H9 (cell line): ENCODE data around the gene FEZF2. TPM values are rescaled to one million over a fixed set of nuclear protein-coding genes. Genes with fewer than 3 reads are reported as not detected.

Source experiments
- DNase-seq: peaks from one replicate; pipeline ENCODE4 v3.0.0-alpha.2; 2017
- H2AFZ ChIP-seq: one replicate; pipeline ENCODE4 v1.6.1; 2013; ENCODE audit warnings: mild to moderate bottlenecking, low read length, control low read depth, moderate library complexity
- H2AK5ac ChIP-seq: 2 replicates; pipeline ENCODE4 v1.6.1; 2013; ENCODE audit warnings: low read length, control low read depth, mixed read lengths; ENCODE audit not compliant: insufficient read length
- H2BK120ac ChIP-seq: one replicate; pipeline ENCODE4 v1.6.1; 2013; ENCODE audit warnings: low read depth, mild to moderate bottlenecking, low read length, control low read depth, inconsistent platforms; ENCODE audit not compliant: poor library complexity, severe bottlenecking
- H2BK12ac ChIP-seq: 2 replicates; pipeline ENCODE4 v1.6.1; 2013; ENCODE audit warnings: low read length, control low read depth, mixed read lengths, low read depth; ENCODE audit not compliant: insufficient read length
- H2BK15ac ChIP-seq: 2 replicates; pipeline ENCODE4 v1.6.1; 2013; ENCODE audit warnings: low read depth, low read length, control low read depth
- H2BK20ac ChIP-seq: one replicate; pipeline ENCODE4 v1.6.1; 2013; ENCODE audit warnings: low read depth, mild to moderate bottlenecking, low read length, control low read depth, inconsistent platforms; ENCODE audit not compliant: poor library complexity, severe bottlenecking
- H2BK5ac ChIP-seq: 2 replicates; pipeline ENCODE4 v1.6.1; 2013; ENCODE audit warnings: low read length, control low read depth, mixed read lengths; ENCODE audit not compliant: insufficient read length
- H3K14ac ChIP-seq: 2 replicates; pipeline ENCODE4 v1.6.1; 2013; ENCODE audit warnings: low read length, control low read depth; ENCODE audit not compliant: insufficient read depth
- H3K18ac ChIP-seq: 2 replicates; pipeline ENCODE4 v1.6.1; 2013; ENCODE audit warnings: low read depth, mild to moderate bottlenecking, mixed read lengths, low read length, control low read depth; ENCODE audit not compliant: insufficient read length
- H3K23ac ChIP-seq: 2 replicates; pipeline ENCODE4 v1.6.1; 2013; ENCODE audit warnings: low read length, control low read depth, mixed read lengths, low read depth; ENCODE audit not compliant: insufficient read length
- H3K23me2 ChIP-seq: 2 replicates; pipeline ENCODE4 v1.6.1; 2013; ENCODE audit warnings: low read depth, mild to moderate bottlenecking, mixed read lengths, low read length, control low read depth; ENCODE audit not compliant: insufficient read length, poor library complexity, severe bottlenecking
- H3K27ac ChIP-seq: 2 replicates; pipeline ENCODE4 v1.5.1; 2013; ENCODE audit warnings: low read length, control low read depth, mixed read lengths, low read depth; ENCODE audit not compliant: insufficient read length
- H3K27me3 ChIP-seq: 2 replicates; pipeline ENCODE4 v1.6.1; 2013; ENCODE audit warnings: low read length, control low read depth, inconsistent platforms; ENCODE audit not compliant: insufficient read depth
- H3K4ac ChIP-seq: 2 replicates; pipeline ENCODE4 v1.6.1; 2013; ENCODE audit warnings: low read depth, mild to moderate bottlenecking, control low read depth, inconsistent platforms, low read length, moderate library complexity
- H3K4me1 ChIP-seq: 2 replicates; pipeline ENCODE4 v1.6.1; 2013; ENCODE audit warnings: low read length, control low read depth, inconsistent platforms; ENCODE audit not compliant: insufficient read depth
- H3K4me2 ChIP-seq: 2 replicates; pipeline ENCODE4 v1.6.1; 2013; ENCODE audit warnings: low read length, control low read depth, mixed read lengths; ENCODE audit not compliant: insufficient read length, insufficient read depth
- H3K56ac ChIP-seq: 2 replicates; pipeline ENCODE4 v1.6.1; 2013; ENCODE audit warnings: low read depth, mild to moderate bottlenecking, mixed read lengths, low read length, control low read depth; ENCODE audit not compliant: insufficient read length
- H3K79me1 ChIP-seq: 2 replicates; pipeline ENCODE4 v1.6.1; 2013; ENCODE audit warnings: low read depth, mild to moderate bottlenecking, moderate library complexity, low read length, control low read depth, inconsistent platforms; ENCODE audit not compliant: insufficient read depth, poor library complexity, severe bottlenecking
- H3K79me2 ChIP-seq: 2 replicates; pipeline ENCODE4 v1.6.1; 2013; ENCODE audit warnings: low read length, control low read depth, inconsistent platforms; ENCODE audit not compliant: insufficient read depth
- H3K9ac ChIP-seq: 2 replicates; pipeline ENCODE4 v1.6.1; 2013; ENCODE audit warnings: low read length, control low read depth, mixed read lengths; ENCODE audit not compliant: insufficient read length; ENCODE audit errors: extremely low read depth
- H3K9me3 ChIP-seq: one replicate; pipeline ENCODE4 v1.6.1; 2013; ENCODE audit warnings: low read depth, low read length, inconsistent platforms; ENCODE audit not compliant: control insufficient read depth
- H3T11ph ChIP-seq: one replicate; pipeline ENCODE4 v1.6.1; 2013; ENCODE audit warnings: mild to moderate bottlenecking, low read length, control low read depth, inconsistent platforms
- H4K20me1 ChIP-seq: one replicate; pipeline ENCODE4 v1.6.1; 2013; ENCODE audit not compliant: control insufficient read depth, insufficient read length, insufficient read depth
- H4K5ac ChIP-seq: 2 replicates; pipeline ENCODE4 v1.6.1; 2013; ENCODE audit warnings: low read depth, mild to moderate bottlenecking, mixed read lengths, low read length, control low read depth; ENCODE audit not compliant: insufficient read length
- H4K8ac ChIP-seq: replicated peaks from 2 replicates; pipeline ENCODE4 v1.6.1; 2013; ENCODE audit warnings: low read length, control low read depth, mixed read lengths, low read depth; ENCODE audit not compliant: insufficient read length
- H4K91ac ChIP-seq: 2 replicates; pipeline ENCODE4 v1.6.1; 2013; ENCODE audit warnings: low read depth, mild to moderate bottlenecking, moderate library complexity, mixed read lengths, low read length, control low read depth; ENCODE audit not compliant: insufficient read length
- H3K27ac Mint-ChIP-seq, 3 experiments: 2 replicates in 2 of 3; 3 replicates in 1 of 3; pipeline ENCODE4 v1.8.0; 2020 to 2021; ENCODE audit warnings: mixed read lengths in 3 of 3, mild to moderate bottlenecking in 1 of 3, moderate library complexity in 1 of 3
- H3K27me3 Mint-ChIP-seq: 2 replicates; pipeline ENCODE4 v1.8.0; 2021; ENCODE audit warnings: low read depth, mild to moderate bottlenecking, moderate library complexity, mixed read lengths
- H3K36me3 Mint-ChIP-seq, 3 experiments: 2 replicates in 2 of 3; 3 replicates in 1 of 3; pipeline ENCODE4 v1.8.0; 2020 to 2021; ENCODE audit warnings: low read depth in 3 of 3, mixed read lengths in 3 of 3; ENCODE audit not compliant: insufficient read depth in 1 of 3
- H3K4me1 Mint-ChIP-seq, 2 experiments: 2 replicates each; pipeline ENCODE4 v1.8.0; 2020; ENCODE audit warnings: mixed read lengths in 2 of 2
- H3K4me3 Mint-ChIP-seq, 2 experiments: 2 replicates in 1 of 2; 3 replicates in 1 of 2; pipeline ENCODE4 v1.8.0; 2020 to 2021; ENCODE audit warnings: mild to moderate bottlenecking in 2 of 2, mixed read lengths in 2 of 2, moderate library complexity in 1 of 2
- H3K9me3 Mint-ChIP-seq, 2 experiments: 2 replicates in 1 of 2; 3 replicates in 1 of 2; pipeline ENCODE4 v1.8.0; 2020; ENCODE audit warnings: mild to moderate bottlenecking in 2 of 2, mixed read lengths in 2 of 2, moderate library complexity in 1 of 2
- WGBS: extraction: QIAGEN DNeasy Blood & Tissue Kit; methylation state at CpG from one replicate; pipeline ENCODE4 v1.1.7; 2013; ENCODE audit warnings: missing lambda C conversion rate, low lambda C conversion rate, mixed read lengths; ENCODE audit not compliant: insufficient read length; ENCODE audit errors: extremely low coverage; 5-methylcytosine and 5-hydroxymethylcytosine counted together
- total RNA-seq: library from RNA; stranded (reverse); gene quantifications from 2 replicates; pipeline ENCODE4 v1.2.1, GENCODE V29; 2021
- TF ChIP-seq, protein P1 (sequence below): fragments of 200-600 bp; sonication (generic); conservative IDR thresholded peaks from 3 replicates; pipeline ENCODE4 v1.8.0; 2021; ENCODE audit warnings: antibody characterized with exemption, mild to moderate bottlenecking

Gene FEZF2
- total RNA-seq, 1 experiment from 2014 or later: 0.11 TPM

DNA sequence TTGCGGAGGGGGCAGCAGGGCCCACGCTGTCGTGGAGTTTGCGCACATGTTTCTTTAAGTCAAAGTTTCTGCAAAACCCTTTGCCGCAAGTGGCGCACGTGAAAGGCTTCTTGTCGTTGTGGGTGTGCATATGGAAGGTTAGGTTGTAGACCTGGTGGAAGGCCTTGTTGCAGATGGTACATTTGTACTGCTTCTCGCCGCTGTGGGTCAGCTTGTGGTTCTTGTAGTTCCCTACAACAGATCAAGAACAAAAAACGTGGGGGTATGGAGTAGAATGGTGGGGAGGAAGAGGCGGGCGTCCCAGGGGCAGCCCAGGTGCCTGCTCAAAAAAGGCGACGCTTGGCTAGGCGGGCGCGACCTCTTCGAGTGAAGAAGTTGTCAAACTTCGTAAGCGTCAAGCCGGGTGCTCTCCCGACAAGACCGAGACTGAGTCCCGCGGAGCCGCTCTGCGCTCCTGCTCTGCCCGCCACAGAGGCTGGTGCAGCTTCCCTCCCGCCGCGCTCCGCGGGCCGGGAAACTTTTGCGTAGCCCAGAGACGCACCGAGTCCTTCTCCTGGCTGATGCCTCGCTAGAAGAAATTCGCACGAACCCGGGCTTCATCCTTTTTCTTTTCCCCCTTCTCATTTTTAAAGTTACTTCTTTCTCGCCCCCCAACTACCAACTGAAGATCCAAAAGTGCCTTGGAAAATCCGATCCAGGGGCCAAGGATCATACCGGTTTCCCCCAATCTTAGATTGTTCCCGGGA lies 3.1 kb downstream of the FEZF2 start:
- H3K4ac ChIP-seq: no peak overlapping the region
- H2BK5ac ChIP-seq: no peak overlapping the region
- H3K56ac ChIP-seq: no peak overlapping the region
- H2BK120ac ChIP-seq: no peak overlapping the region
- TF ChIP-seq, protein P1, sequence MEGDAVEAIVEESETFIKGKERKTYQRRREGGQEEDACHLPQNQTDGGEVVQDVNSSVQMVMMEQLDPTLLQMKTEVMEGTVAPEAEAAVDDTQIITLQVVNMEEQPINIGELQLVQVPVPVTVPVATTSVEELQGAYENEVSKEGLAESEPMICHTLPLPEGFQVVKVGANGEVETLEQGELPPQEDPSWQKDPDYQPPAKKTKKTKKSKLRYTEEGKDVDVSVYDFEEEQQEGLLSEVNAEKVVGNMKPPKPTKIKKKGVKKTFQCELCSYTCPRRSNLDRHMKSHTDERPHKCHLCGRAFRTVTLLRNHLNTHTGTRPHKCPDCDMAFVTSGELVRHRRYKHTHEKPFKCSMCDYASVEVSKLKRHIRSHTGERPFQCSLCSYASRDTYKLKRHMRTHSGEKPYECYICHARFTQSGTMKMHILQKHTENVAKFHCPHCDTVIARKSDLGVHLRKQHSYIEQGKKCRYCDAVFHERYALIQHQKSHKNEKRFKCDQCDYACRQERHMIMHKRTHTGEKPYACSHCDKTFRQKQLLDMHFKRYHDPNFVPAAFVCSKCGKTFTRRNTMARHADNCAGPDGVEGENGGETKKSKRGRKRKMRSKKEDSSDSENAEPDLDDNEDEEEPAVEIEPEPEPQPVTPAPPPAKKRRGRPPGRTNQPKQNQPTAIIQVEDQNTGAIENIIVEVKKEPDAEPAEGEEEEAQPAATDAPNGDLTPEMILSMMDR: no peak
- H3K79me2 ChIP-seq: no peaks in the 10 kb centered on the region
- peaks cover 100% of the 10 kb centered on the region for H3K27me3 Mint-ChIP-seq
- peak overlapping the region in 1 of 2 experiments; percentile 77; a peak in 4 of 5 replicates for H3K4me3 Mint-ChIP-seq
- no peaks in the 10 kb centered on the region for H4K20me1 ChIP-seq
- no peaks in the 10 kb centered on the region; a peak in 2 of 7 replicates for H3K36me3 Mint-ChIP-seq
- H2BK15ac ChIP-seq: no peak overlapping the region
- H3K9me3 ChIP-seq: no peaks in the 10 kb centered on the region
- H2AK5ac ChIP-seq: no peak overlapping the region
- H3K4me1 ChIP-seq: no peaks in the 10 kb centered on the region; the same call in 1 of the 2 replicates
- no peak overlapping the region for H3K9ac ChIP-seq
- no peak overlapping the region for H2AFZ ChIP-seq
- H3T11ph ChIP-seq: no peak overlapping the region
- no peak overlapping the region for H2BK20ac ChIP-seq
- no peak overlapping the region for H3K27ac ChIP-seq
- H3K14ac ChIP-seq: no peak overlapping the region
- H3K79me1 ChIP-seq: no peaks in the 10 kb centered on the region
- peaks cover 76 to 88% of the 10 kb centered on the region in 2 experiments for H3K4me1 Mint-ChIP-seq
- H3K23me2 ChIP-seq: peaks cover 14% of the 10 kb centered on the region
- H3K27ac Mint-ChIP-seq: no peak overlapping the region
- peaks cover 92% of the 10 kb centered on the region for H3K27me3 ChIP-seq
- H3K9me3 Mint-ChIP-seq: peaks cover 4 to 6% of the 10 kb centered on the region in 2 experiments; a peak in 4 of 5 replicates
- no CpG with 5 or more reads among the region's 46 CpGs for WGBS
- no peak overlapping the region for H4K91ac ChIP-seq
- no peak overlapping the region for H3K23ac ChIP-seq
- H2BK12ac ChIP-seq: no peak overlapping the region
- no peak overlapping the region for H4K8ac ChIP-seq
- no peak overlapping the region for H3K18ac ChIP-seq
- no peak overlapping the region for H4K5ac ChIP-seq
- DNase-seq: peak; percentile 67
- peak overlapping the region; percentile 45 for H3K4me2 ChIP-seq
